Epithelial cell of proximal tubule (primary cell): Measurements from ENCODE around the gene SH3RF3. TPM values are rescaled to one million over a fixed set of nuclear protein-coding genes. Genes with fewer than 3 reads are reported as not detected.

Source experiments
- DNase-seq: peaks from one replicate; pipeline ENCODE4 v3.0.0-alpha.2; 2011; ENCODE audit warnings: low read depth
- H3K4me3 ChIP-seq: 2 replicates; pipeline ENCODE4 v1.5.1; 2011; ENCODE audit warnings: low read depth, mild to moderate bottlenecking, low read length
- CTCF ChIP-seq: conservative IDR thresholded peaks from 2 replicates; pipeline ENCODE4 v1.5.1; 2012; ENCODE audit warnings: low read depth, mild to moderate bottlenecking, low read length
- total RNA-seq: library from RNA; depleted of rRNA; stranded (reverse); fragments of >200 nt; gene quantifications from 2 replicates; pipeline ENCODE4 v1.2.3, GENCODE V29; 2015

SH3RF3 gene
- total RNA-seq, 1 donor from 2014 or later, result 1.7 TPM

GRCh38 chr2:109143214-109144187, 14.5 kb downstream of the SH3RF3 start:
- no peak for TF ChIP-seq CTCF

GRCh38 chr2:109144271-109144670, 15.3 kb downstream of the SH3RF3 start:
- TF ChIP-seq CTCF, result no peak
- no peak overlapping the region for H3K4me3 ChIP-seq
- no peak for DNase-seq

More at GRCh38 chr2:109143214-109144187, 14.5 kb downstream of the SH3RF3 start:
- no peak for DNase-seq
- no peak overlapping the region for H3K4me3 ChIP-seq

- no peak overlapping the region for H3K4me3 ChIP-seq
- DNase-seq, result no peak
- TF ChIP-seq CTCF, result no peak
Measured at GRCh38 chr2:109144721-109145120, 15.7 kb downstream of the SH3RF3 start.

- no peak for TF ChIP-seq CTCF
- DNase-seq, result no peak
- H3K4me3 ChIP-seq, result no peak overlapping the region
Measured at GRCh38 chr2:109145286-109145685, 16.3 kb downstream of the SH3RF3 start.

GRCh38 chr2:109147405-109147804, 18.4 kb downstream of the SH3RF3 start:
- no peak for DNase-seq
- no peak overlapping the region for H3K4me3 ChIP-seq
- no peak for TF ChIP-seq CTCF

GRCh38 chr2:109148117-109148746, 19.2 kb downstream of the SH3RF3 start:
- TF ChIP-seq CTCF, result no peak
- no peak overlapping the region for H3K4me3 ChIP-seq
- no peak for DNase-seq
